T-cell (primary cell): Measurements from ENCODE around the gene HDHD2. TPM values are rescaled to one million over a fixed set of nuclear protein-coding genes. Genes with fewer than 3 reads are reported as not detected.
A peak's percentile ranks its signal among the peaks of the same experiment; 100 is the strongest.

ENCODE experiments used
- ATAC-seq, 4 experiments: fragments of 200-7000 bp in 3 of 4; fragments of 150-1000 bp in 1 of 4; cut with Tn5 transposase; replicated peaks in 1 of 4; 1 replicate in 3 of 4; 2 replicates in 1 of 4; pipeline ENCODE4 v1.10.0; 2021; ENCODE audit warnings: moderate library complexity in 3 of 4, mild to moderate bottlenecking in 2 of 4, moderate number of reproducible peaks in 1 of 4
- CTCF ChIA-PET, 2 donors: fragments of 300-600 bp; sonication (Branson Sonifier 250); formaldehyde crosslinking; loops; one replicate each; lab custom pipeline; 2022; ENCODE audit warnings: antibody characterized with exemption in 2 of 2; lab: Charles Lee
- POLR2A ChIA-PET, 2 donors: fragments of 300-600 bp; sonication (Branson Sonifier 250); formaldehyde crosslinking; loops; one replicate each; lab custom pipeline; 2022; ENCODE audit warnings: antibody characterized with exemption in 2 of 2; lab: Charles Lee
- DNase-seq, 35 experiments: peaks; one replicate each; pipeline versions ENCODE4 v3.0.0 to v3.0.0-alpha.2; 2013 to 2023
- H3K27ac ChIP-seq: one replicate; pipeline ENCODE4 v1.5.1; 2013; ENCODE audit warnings: low read length
- H3K27me3 ChIP-seq, 2 experiments: replicated peaks in 1 of 2; 1 replicate in 1 of 2; 2 replicates in 1 of 2; pipeline versions ENCODE4 v1.6.1 to v1.7.0; 2013; ENCODE audit warnings: low read length in 1 of 2, mixed read lengths in 1 of 2; ENCODE audit not compliant: control insufficient read depth in 2 of 2, insufficient read depth in 2 of 2; ENCODE audit errors: extremely low read depth in 1 of 2
- H3K36me3 ChIP-seq, 2 donors: 1 replicate in 1 of 2; 2 replicates in 1 of 2; pipeline versions ENCODE4 v1.6.1 to v1.7.0; 2013; ENCODE audit warnings: low read length in 1 of 2; ENCODE audit not compliant: control insufficient read depth in 2 of 2, insufficient read depth in 1 of 2; ENCODE audit errors: extremely low read depth in 1 of 2
- H3K4me1 ChIP-seq, 2 experiments: 1 replicate in 1 of 2; 2 replicates in 1 of 2; pipeline versions ENCODE4 v1.6.1 to v1.7.0; 2013; ENCODE audit warnings: low read length in 2 of 2, mixed read lengths in 1 of 2; ENCODE audit not compliant: insufficient read depth in 2 of 2, control insufficient read depth in 1 of 2; ENCODE audit errors: extremely low read depth in 1 of 2
- H3K4me3 ChIP-seq, 2 donors: 1 replicate in 1 of 2; 2 replicates in 1 of 2; pipeline versions ENCODE4 v1.5.1 to v1.7.0; 2013; ENCODE audit warnings: mild to moderate bottlenecking in 2 of 2, low read length in 1 of 2, moderate library complexity in 1 of 2; ENCODE audit not compliant: control insufficient read depth in 1 of 2; ENCODE audit errors: extremely low read depth in 1 of 2
- H3K9me3 ChIP-seq: 2 replicates; pipeline ENCODE4 v1.7.0; 2013
- H3K27ac Mint-ChIP-seq, 2 donors: one replicate each; pipeline ENCODE4 v1.8.0; 2020 to 2021; ENCODE audit warnings: mild to moderate bottlenecking in 2 of 2, mixed read lengths in 2 of 2
- H3K27me3 Mint-ChIP-seq, 2 donors: one replicate each; pipeline ENCODE4 v1.8.0; 2021 to 2022; ENCODE audit warnings: mixed read lengths in 2 of 2
- H3K36me3 Mint-ChIP-seq: one replicate; pipeline ENCODE4 v1.8.0; 2021; ENCODE audit warnings: mixed read lengths
- H3K4me1 Mint-ChIP-seq, 3 donors: one replicate each; pipeline ENCODE4 v1.8.0; 2020 to 2022; ENCODE audit warnings: mixed read lengths in 3 of 3, mild to moderate bottlenecking in 1 of 3
- H3K4me3 Mint-ChIP-seq, 3 donors: one replicate each; pipeline ENCODE4 v1.8.0; 2020 to 2022; ENCODE audit warnings: mild to moderate bottlenecking in 3 of 3, mixed read lengths in 3 of 3, moderate library complexity in 3 of 3
- H3K9me3 Mint-ChIP-seq, 3 donors: one replicate each; pipeline ENCODE4 v1.8.0; 2020 to 2022; ENCODE audit warnings: mixed read lengths in 3 of 3
- WGBS: methylation state at CpG from one replicate; pipeline ENCODE4 v1.1.5; 2013; ENCODE audit warnings: missing lambda C conversion rate; ENCODE audit not compliant: insufficient coverage; 5-methylcytosine and 5-hydroxymethylcytosine counted together
- total RNA-seq, 35 experiments: library from RNA in 6 of 35; stranded (reverse) in 6 of 35; fragments of 120-200 nt in 1 of 35; gene quantifications; one replicate each; pipeline versions ENCODE4 v1.2.1 to v1.2.4 and lab custom pipeline; 2013 to 2026

HDHD2 gene
- total RNA-seq, 5 donors from 2014 or later (not counting 1 experiment from before 2014, with no cell fraction given), result 32.9 to 39.3 (median 34.3) TPM

DNA sequence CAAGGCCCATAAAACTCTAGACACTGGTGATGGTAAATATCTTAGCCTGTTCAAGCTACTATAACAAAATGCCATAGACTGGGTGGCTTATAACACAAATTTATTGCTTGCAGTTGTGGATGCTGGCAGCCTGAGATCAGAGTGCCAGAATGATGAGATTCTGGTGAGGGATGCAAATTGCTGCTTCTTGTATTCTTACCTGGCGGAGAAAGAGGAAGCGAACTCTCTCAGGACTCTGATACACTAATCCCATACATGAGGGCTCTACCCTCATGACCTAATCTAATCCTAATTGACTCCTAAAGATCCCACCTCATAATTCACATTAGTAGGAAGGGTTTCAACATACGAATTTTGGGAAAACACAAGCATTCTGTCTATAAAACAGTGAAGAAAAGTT, 30.5 kb upstream of the HDHD2 start:
- Histone ChIP-seq H3K27ac (no peak overlapping the region), H3K27me3 (no peaks in the 10 kb centered on the region), H3K36me3 (no peaks in the 10 kb centered on the region), H3K4me3 (no peak overlapping the region), H3K9me3 (peaks cover 3% of the 10 kb centered on the region), H3K4me1 (peaks cover 0 to 8% of the 10 kb centered on the region in 2 experiments)
- peaks cover 6 to 9% of the 10 kb centered on the region in 2 donors for H3K27me3 Mint-ChIP-seq
- WGBS, result no CpG with 5 or more reads among the region's 3 CpGs
- CTCF ChIA-PET, result no interaction called here
- H3K9me3 Mint-ChIP-seq, result peaks cover 10 to 15% (median 13%) of the 10 kb centered on the region in 3 donors
- H3K4me1 Mint-ChIP-seq, result peaks cover 0 to 2% (median 1%) of the 10 kb centered on the region in 3 donors
- no peak overlapping the region for H3K27ac Mint-ChIP-seq
- DNase-seq (no peak), ATAC-seq (no peak)
- no peak overlapping the region for H3K4me3 Mint-ChIP-seq
- POLR2A ChIA-PET, result no interaction called here
- H3K36me3 Mint-ChIP-seq, result no peaks in the 10 kb centered on the region

DNA sequence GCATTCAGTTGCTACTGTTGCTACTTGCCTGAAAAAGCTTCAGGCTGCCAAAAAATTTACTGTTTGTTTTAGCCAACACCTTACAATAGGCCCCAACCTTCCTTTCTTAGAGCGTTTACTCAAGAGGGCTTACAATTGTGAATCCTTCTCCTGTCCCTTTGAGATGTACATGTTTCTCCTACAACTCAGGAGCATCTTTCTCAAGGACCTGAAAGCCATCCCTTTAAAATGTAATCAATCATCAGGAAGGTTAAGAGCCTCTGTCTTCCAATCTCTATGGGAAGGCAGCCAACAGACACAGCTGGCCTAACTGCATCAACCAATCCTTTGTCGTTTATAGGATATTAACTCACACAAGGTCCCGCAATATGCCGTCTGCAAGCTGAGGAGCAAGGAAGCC, 29.2 kb upstream of the HDHD2 start:
- Histone ChIP-seq H3K36me3 (no peaks in the 10 kb centered on the region), H3K9me3 (peaks cover under 1% of the 10 kb centered on the region), H3K27me3 (no peaks in the 10 kb centered on the region), H3K4me1 (peaks cover 6 to 19% of the 10 kb centered on the region in 2 experiments), H3K4me3 (no peak overlapping the region), H3K27ac (no peak overlapping the region)
- no peak for DNase-seq
- Mint-ChIP-seq H3K4me3 (no peak overlapping the region), H3K9me3 (peaks cover 3 to 5% (median 5%) of the 10 kb centered on the region in 3 donors), H3K4me1 (peaks cover 0 to 3% (median 2%) of the 10 kb centered on the region in 3 donors), H3K27ac (no peak overlapping the region), H3K27me3 (peaks cover 5 to 9% of the 10 kb centered on the region in 2 donors), H3K36me3 (no peaks in the 10 kb centered on the region)
- POLR2A ChIA-PET, result no interaction called here
- 80% methylated on average over 1 of the region's 4 CpGs for WGBS
- no peak for ATAC-seq
- CTCF ChIA-PET, result interaction anchor here in 1 of 2 donors (1.0 kb wide), 1 partner anchor 25 kb away, joined by 3 read pairs; no protein-coding TSS in a partner anchor

DNA sequence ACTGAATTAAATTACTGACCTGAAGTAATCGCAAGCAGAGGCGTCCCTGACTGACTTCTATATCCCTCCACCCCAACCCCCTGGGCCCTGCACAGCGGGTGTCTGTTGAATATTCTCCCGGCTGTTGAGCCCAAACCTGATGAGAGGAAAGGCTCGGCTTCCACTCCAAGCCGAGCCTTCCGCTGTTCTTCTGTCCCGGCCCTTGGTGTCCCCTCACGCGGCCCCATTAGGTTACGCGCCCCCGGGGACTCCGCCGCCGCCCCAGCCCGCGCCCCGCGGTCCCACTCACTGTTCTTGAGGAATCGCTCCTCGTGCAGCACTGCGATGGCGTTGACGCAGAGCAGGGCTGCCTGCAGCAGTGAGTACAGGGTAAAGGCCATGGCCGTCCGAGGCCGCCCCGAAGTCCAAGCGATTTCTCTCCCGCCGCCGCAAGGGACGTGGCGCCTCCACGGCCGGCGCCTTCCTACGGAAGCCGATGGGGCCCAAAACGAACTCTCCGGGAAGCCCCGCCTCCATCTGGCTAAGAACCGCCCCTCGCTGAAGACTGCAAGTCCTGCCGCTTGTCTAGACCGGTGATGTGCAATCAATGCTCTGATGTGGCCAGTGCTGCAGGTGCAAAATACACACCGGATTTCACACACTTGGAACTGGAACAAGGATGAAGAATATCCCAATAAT, 25.7 kb upstream of the HDHD2 start, which contains the start of gene IER3IP1:
Gene IER3IP1, minus strand, starts transcription at position 467 of the 678 bp plus-strand sequence. Its CDS starts 87 bp downstream, at position 380.
- Mint-ChIP-seq H3K4me1 (peaks cover 0 to 7% (median 5%) of the 10 kb centered on the region in 3 donors), H3K27ac (peak within 1 kb of the TSS; percentile 36 to 79), H3K9me3 (no peaks in the 10 kb centered on the region), H3K27me3 (no peaks in the 10 kb centered on the region), H3K36me3 (no peaks in the 10 kb centered on the region), H3K4me3 (peak within 1 kb of the TSS; percentile 15 to 63 (median 40))
- CTCF ChIA-PET, result no interaction called here
- ATAC-seq, result peak; percentile 92 to 95 (median 94)
- H3K27ac ChIP-seq, result peak within 1 kb of the TSS; percentile 34
- WGBS, result under 1% methylated on average over 47 of the region's 48 CpGs
- DNase-seq, result peak; percentile 68 to 90 (median 83)
- peaks cover 0 to 3% of the 10 kb centered on the region in 2 donors for H3K36me3 ChIP-seq
- H3K4me3 ChIP-seq, result peak within 1 kb of the TSS; percentile 91 to 95
- H3K27me3 ChIP-seq, result no peaks in the 10 kb centered on the region
- peaks cover 6 to 23% of the 10 kb centered on the region in 2 experiments for H3K4me1 ChIP-seq
- POLR2A ChIA-PET, result no interaction called here
- H3K9me3 ChIP-seq, result no peaks in the 10 kb centered on the region

DNA sequence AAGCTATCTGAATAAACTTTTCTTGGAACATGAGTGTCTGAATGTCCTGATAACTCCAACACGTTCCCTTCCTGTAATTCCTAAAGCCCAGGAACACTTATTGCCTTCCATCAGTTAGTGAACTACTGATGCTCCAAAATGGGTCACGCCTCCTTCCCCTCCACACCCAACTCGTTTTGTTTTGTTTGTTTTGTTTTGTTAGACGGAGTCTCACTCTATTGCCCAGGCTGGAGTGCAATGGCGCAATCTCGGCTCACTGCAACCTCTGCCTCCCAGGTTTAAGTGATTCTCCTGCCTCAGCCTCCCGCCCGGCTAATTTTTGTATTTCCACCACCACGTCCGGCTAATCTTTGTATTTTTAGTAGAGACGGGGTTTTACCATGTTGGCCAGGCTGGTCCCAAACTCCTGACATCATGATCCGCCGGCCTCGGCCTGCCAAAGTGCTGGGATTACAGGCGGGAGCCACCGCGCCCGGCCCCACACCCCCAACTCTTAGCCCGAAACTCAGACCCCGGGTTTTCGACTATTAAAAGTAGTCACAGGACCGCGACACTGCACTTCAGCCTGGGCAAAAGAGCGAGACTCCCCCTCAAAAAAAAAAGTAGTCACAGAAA, 25.1 kb upstream of the HDHD2 start:
- peak in 1 of 4 experiments; percentile 8 for ATAC-seq
- H3K9me3 Mint-ChIP-seq, result no peaks in the 10 kb centered on the region
- no peak for DNase-seq
- WGBS, result 0% methylated on average over 12 of the region's 24 CpGs
- H3K27ac ChIP-seq, result no peak overlapping the region
- H3K4me3 Mint-ChIP-seq, result no peak overlapping the region
- H3K36me3 ChIP-seq, result peaks cover 0 to 3% of the 10 kb centered on the region in 2 donors
- H3K9me3 ChIP-seq, result no peaks in the 10 kb centered on the region
- ChIA-PET POLR2A (no interaction called here), CTCF (no interaction called here)
- H3K27me3 ChIP-seq, result no peaks in the 10 kb centered on the region
- H3K4me3 ChIP-seq, result peak overlapping the region; percentile 91 to 95
- H3K4me1 ChIP-seq, result peaks cover 6 to 23% of the 10 kb centered on the region in 2 experiments
- no peaks in the 10 kb centered on the region for H3K36me3 Mint-ChIP-seq
- peaks cover 0 to 7% (median 5%) of the 10 kb centered on the region in 3 donors for H3K4me1 Mint-ChIP-seq
- H3K27ac Mint-ChIP-seq, result peak overlapping the region in 1 of 2 donors; percentile 79
- H3K27me3 Mint-ChIP-seq, result no peaks in the 10 kb centered on the region

DNA sequence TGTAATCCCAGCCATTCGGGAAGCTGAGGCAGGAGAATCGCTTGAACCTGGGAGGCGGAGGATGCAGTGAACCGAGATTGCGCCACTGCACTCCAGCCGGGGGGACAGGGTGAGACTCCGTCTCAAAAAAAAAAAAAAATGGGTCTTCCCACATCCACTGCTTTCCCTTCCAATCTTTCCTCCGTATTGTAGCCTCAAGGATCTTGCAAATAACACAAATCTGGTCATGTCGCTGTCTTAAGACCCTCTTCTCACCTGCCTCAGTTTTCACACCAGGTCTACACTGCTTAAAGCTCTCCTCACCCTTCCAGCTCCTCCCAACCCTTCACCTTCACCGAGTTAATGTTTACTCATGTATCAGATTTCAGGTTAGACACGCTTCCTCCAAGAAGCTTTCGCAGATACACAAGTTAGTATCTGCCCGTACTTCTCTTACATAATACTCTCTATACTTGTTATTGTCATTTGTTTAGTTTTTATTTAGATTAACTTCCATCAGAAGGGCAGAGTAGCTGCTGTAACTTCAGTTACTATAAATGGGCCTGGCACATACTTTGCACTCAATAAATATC, 24.3 kb upstream of the HDHD2 start:
- no peak for ATAC-seq
- H3K9me3 Mint-ChIP-seq, result no peaks in the 10 kb centered on the region
- CTCF ChIA-PET, result no interaction called here
- Histone ChIP-seq H3K9me3 (no peaks in the 10 kb centered on the region), H3K27ac (no peak overlapping the region), H3K27me3 (no peaks in the 10 kb centered on the region), H3K36me3 (peaks cover 0 to 3% of the 10 kb centered on the region in 2 donors), H3K4me3 (peak overlapping the region in 1 of 2 donors; percentile 91), H3K4me1 (peaks cover 6 to 23% of the 10 kb centered on the region in 2 experiments)
- H3K36me3 Mint-ChIP-seq, result no peaks in the 10 kb centered on the region
- DNase-seq, result no peak
- no peak overlapping the region for H3K4me3 Mint-ChIP-seq
- POLR2A ChIA-PET, result interaction anchor here in 1 of 2 donors (0.7 kb wide), 1 partner anchor 17 kb away, joined by 4 read pairs; no protein-coding TSS in a partner anchor
- H3K4me1 Mint-ChIP-seq, result peaks cover 0 to 11% (median 9%) of the 10 kb centered on the region in 3 donors
- WGBS, result 92% methylated on average over 3 of the region's 13 CpGs
- no peaks in the 10 kb centered on the region for H3K27me3 Mint-ChIP-seq
- H3K27ac Mint-ChIP-seq, result no peak overlapping the region

DNA sequence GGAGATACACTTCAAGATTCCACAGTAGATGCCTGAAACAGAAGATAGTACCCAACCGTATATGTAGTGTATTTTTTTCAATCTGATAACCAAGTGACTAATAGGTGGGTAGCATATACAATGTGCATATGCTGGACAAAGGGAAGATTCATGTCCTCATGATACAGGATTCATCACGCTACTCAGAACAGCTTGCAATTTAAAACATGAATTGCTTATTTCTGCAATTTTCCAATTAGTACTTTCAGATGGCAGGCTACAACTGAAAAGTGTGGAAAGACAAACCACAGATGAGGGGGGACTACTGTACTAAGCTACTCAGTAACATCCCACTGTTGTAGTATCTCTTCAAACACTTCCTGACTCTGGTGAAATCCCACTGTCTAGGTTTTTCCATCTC, 22.2 kb upstream of the HDHD2 start:
- CTCF ChIA-PET, result no interaction called here
- no CpG with 5 or more reads among the region's 2 CpGs for WGBS

More for the DNA sequence above, 22.2 kb upstream of the HDHD2 start:
- no peak overlapping the region for H3K4me3 ChIP-seq
- DNase-seq (no peak), ATAC-seq (no peak)
- no peaks in the 10 kb centered on the region for H3K9me3 ChIP-seq
- no peaks in the 10 kb centered on the region for H3K27me3 Mint-ChIP-seq
- no peaks in the 10 kb centered on the region for H3K27me3 ChIP-seq
- H3K4me1 Mint-ChIP-seq, result peaks cover 10 to 20% (median 19%) of the 10 kb centered on the region in 3 donors
- H3K9me3 Mint-ChIP-seq, result no peaks in the 10 kb centered on the region
- no peaks in the 10 kb centered on the region for H3K36me3 Mint-ChIP-seq
- H3K4me1 ChIP-seq, result peaks cover 6 to 23% of the 10 kb centered on the region in 2 experiments
- no peak overlapping the region for H3K27ac Mint-ChIP-seq
- no peak overlapping the region for H3K27ac ChIP-seq
- H3K36me3 ChIP-seq, result peaks cover 0 to 3% of the 10 kb centered on the region in 2 donors
- POLR2A ChIA-PET, result no interaction called here
- H3K4me3 Mint-ChIP-seq, result no peak overlapping the region
